GM12865 (cell line): ENCODE measurements around the gene RPL13A.

Experiments
- DNase-seq: peaks from one replicate; pipeline ENCODE4 v3.0.0; 2010; ENCODE audit warnings: low read depth
- H3K4me3 ChIP-seq: 2 replicates; pipeline ENCODE4 v1.5.1; 2011; ENCODE audit warnings: mild to moderate bottlenecking, low read depth, low read length, control low read depth
- CTCF ChIP-seq: IDR thresholded peaks from 2 replicates; pipeline ENCODE4 v1.5.1; 2011; ENCODE audit warnings: low read length, control low read depth, low read depth, inconsistent platforms; ENCODE audit not compliant: insufficient read depth; ENCODE audit errors: missing control alignments

Gene RPL13A

GRCh38 chr19:49513746-49514118 is 26.3 kb downstream of the RPL13A start:
- H3K4me3 ChIP-seq = no peak overlapping the region
- no peak for DNase-seq
- TF ChIP-seq CTCF = no peak

- TF ChIP-seq CTCF = no peak
- H3K4me3 ChIP-seq = no peak overlapping the region
- no peak for DNase-seq
Measured at GRCh38 chr19:49514151-49514550, 26.7 kb downstream of the RPL13A start.

- TF ChIP-seq CTCF = no peak
- DNase-seq = no peak
- H3K4me3 ChIP-seq = no peak overlapping the region
Measured at GRCh38 chr19:49515767-49516166, 28.4 kb downstream of the RPL13A start.

GRCh38 chr19:49518033-49518432 is 30.6 kb downstream of the RPL13A start:
- no peak for TF ChIP-seq CTCF
- no peak overlapping the region for H3K4me3 ChIP-seq
- no peak for DNase-seq

GRCh38 chr19:49520705-49521319 is 33.4 kb downstream of the RPL13A start:
- no peak for DNase-seq
- TF ChIP-seq CTCF = no peak
- H3K4me3 ChIP-seq = no peak overlapping the region

GRCh38 chr19:49524812-49525455 is 37.5 kb downstream of the RPL13A start:
- DNase-seq = no peak
- H3K4me3 ChIP-seq = no peak overlapping the region
- TF ChIP-seq CTCF = no peak
